ENCODE measurements around the gene FAM133A.

The FAM133A gene
- total RNA-seq = 0.04 to 0.19 (median 0.11) reads per million in 3 experiments

DNA sequence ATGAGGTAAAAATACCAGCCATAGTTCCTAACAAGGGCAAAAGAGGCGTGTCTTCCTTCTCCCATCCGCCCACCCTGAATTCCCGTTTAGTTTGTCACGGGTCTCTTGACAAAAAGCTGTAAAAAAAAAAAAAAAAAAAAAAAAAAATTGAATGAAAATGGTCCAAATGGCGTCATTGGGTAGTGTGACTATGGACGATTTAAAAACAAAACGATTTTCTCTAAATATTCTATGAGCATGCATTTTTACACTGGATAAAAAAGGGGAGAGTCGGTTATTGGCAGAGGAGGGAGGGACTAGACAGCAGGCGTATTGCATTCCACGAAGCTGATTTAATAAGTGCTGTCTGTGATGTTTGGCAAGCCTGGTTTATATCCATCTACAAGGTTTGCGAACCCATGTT, at the start of gene FAM133A:
Gene FAM133A, plus strand, starts transcription at position 338 of the 403 bp plus-strand sequence. CDS start 35,214 bp downstream, outside the sequence.
- DNase-seq = no peak

DNA sequence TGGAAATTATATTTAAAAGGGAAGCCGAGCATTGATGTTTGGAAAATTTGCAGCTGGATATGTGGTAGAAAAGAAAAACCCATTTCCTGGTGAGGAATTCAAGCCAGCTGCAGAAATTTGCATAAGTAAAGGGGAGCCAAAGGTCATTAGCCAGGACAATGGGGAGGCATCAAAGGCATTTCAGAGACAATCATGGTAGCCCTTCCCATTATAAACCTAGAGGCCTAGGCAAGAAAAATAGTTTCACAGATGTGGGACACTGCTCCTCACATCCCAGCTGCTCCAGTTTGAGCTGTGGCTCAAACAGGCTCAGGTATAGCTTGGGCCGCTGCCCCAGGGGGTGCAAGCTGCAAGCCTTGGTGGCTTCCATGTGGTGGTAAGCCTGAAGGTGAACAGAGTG, 36.4 kb upstream of the FAM133A start:
- DNase-seq = no peak

DNA sequence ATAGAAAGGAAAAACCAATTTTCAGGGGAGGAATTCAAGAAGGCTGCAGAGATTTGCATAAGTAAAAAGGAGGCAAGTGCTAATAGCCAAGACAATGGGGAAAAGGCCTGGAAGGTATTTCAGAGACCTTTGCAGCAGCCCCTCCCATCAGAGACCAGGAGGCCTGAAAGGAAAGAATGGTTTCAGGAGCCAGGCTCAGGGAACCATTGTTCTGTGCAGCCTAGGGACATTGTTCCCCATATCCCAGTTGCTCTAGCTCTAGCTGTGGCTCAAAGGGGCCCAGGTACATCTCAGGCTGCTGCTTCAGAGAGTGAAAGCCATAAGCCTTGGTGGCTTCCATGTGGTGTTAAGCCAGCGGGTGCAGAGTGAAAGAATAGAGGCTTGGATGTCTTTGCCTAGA, 24.6 kb upstream of the FAM133A start:
- DNase-seq = no peak

DNA sequence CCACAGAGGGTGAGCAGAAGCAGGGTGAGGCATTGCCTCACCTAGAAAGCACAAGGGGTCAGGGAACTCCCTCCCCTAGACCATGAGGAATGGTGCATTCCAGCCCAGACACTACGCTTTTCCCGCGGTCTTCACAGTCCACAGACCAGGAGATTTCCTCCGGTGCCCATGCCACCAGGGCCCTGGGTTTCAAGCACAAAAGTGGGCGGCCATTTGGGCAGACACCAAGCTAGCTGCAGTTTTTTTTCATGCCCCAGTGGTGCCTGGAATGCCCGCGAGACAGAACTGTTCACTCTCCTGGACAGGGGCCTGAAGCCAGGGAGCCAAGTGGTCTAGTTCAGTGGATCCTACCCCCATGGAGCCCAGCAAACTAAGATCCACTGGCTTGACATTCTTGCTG, 13.4 kb upstream of the FAM133A start:
- DNase-seq = no peak

DNA sequence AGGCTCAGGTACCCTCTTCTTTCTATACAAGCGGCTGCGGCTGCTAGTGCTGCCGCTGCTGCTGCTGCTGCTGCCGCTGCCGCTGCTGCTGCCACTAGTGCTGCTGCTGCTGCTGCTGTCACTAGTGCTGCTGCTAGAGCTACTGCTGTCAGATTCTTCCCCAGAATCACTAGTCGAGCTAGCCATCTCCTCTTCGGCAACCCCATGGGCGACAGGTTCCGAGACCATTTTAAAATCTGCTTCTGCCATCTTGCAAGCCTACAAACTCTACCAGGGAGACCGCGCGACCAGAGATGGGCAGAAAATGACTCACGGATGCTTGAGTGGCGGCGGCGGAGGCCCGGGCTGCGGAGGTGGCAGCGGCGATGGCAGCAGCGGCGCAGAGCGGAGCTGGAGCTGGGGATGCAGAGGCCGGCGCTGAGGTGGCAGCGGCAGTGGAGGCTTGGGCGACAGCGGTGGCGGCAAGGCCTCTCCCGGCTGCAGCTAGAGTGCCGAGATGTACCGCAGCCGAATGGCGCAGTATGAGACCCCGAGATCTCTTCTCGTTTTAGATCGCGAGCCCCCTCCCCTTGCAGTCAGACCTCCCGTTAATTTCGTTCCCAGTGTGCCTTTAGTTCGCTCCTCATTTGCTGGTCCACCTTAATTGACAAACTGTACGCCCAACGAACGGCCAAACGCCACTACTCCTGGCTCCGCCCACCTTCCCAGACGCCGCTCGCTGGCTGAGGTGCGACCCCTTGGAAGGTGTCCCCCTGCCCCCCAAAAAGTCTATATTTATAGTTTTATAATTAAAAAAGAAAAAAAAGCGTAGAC, 744 bp upstream of the FAM133A start, which contains the start of gene NAP1L3:
Gene NAP1L3, minus strand, starts transcription at position 523 of the 813 bp plus-strand sequence. Its CDS starts 274 bp downstream, at position 249.
- peak; percentile 66 for DNase-seq

DNA sequence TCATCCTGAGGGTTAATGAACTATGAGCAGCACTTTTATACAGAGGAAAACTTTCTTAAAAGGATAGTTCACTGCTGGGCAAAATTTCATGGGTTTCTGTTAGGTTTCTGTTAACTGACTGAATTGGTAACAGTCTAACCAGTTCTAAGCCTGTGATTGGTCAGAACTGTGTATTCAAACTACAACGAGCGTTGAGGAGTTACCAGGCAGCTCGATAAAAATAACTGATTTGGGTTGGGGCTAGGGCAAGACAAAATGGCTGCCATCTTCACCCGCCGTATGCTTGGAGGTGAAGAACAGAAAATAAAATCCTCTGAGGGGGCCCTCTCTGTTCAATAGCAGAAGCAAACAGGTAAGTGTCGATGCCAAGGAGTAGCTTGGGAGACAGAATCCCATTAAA, 22.0 kb downstream of the FAM133A start:
- DNase-seq = no peak

DNA sequence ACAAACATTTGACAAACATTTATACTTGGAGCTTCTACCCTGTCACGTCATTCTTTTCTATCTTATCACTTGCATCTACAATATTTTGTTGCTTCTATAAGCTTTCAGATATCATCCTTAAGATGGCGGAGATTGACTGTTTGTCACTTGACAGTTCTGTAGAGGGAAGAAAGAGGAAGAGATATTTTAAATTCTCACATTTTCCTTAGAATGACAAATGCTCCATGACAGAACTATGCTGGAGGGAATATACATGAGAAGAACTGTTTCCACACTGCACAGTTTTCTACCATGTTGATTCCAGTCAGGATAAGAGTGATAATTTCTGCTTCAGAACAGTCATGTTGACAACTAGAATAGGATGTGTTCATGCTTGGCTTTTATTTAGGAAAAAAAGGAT, 29.7 kb downstream of the FAM133A start:
- DNase-seq = no peak

DNA sequence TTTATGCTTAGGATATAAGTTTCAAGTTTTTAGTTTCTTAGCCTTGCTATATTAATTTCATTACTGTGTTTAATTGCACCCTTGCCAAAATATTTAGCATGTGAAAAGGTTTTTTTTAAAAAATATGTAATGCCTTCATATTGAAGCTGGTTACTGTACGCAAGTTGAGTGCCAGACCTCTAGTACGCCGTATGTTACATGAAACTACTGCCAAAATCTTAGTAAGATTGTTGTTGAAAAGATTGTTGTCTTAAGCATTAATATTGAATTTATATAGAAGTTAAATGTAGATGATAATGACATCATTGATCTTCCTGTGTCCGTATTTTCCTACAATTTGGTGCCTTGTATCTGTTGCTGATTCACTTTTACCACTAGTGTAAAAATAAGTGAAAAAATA, 37.1 kb downstream of the FAM133A start:
- DNase-seq = no peak

DNA sequence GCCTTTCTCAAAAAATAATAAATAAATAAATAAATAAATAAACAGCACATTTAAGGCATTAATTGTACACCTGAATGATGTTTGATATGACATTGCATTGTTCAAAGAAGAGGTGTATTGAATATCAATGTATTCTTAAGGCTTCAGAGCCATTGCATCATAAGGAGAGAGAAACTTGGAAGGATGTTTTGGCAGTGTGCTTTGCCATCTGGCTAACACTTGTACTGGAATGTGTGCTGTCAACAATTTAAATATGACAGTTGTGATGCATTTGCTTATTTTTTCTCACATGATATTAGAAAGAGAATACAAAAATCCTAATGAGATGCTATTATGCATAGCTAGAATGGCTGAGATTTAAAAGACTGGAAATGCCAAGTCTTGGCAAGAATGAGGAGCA, 67.8 kb downstream of the FAM133A start:
- DNase-seq = no peak

DNA sequence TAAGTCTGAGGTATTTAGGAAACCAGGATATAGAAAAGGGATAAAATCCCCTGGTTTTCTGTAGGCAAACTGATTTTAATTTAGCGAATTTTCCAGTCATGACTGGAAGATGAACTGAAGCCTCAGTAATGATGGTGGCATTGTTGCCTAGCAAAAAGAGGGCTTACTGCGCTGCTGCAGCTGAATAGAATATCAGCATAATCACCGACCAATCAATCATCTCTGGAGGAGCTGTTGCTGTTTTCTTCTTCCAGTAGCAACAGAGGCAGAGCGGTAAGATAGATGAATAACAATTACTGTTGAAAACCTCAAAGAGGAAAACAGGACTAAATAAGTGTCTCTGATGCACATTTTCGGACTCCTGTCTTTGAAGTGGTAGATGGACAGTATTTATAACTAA, 86.2 kb downstream of the FAM133A start:
- no peak for DNase-seq
